Measurements from ENCODE around the gene RAPGEF1.
"Not testable (repeated sequence)": the region's sequence is repeated elsewhere in the genome, so short reads cannot be mapped to it uniquely, and the experiment has no call there.

RAPGEF1 gene

DNA sequence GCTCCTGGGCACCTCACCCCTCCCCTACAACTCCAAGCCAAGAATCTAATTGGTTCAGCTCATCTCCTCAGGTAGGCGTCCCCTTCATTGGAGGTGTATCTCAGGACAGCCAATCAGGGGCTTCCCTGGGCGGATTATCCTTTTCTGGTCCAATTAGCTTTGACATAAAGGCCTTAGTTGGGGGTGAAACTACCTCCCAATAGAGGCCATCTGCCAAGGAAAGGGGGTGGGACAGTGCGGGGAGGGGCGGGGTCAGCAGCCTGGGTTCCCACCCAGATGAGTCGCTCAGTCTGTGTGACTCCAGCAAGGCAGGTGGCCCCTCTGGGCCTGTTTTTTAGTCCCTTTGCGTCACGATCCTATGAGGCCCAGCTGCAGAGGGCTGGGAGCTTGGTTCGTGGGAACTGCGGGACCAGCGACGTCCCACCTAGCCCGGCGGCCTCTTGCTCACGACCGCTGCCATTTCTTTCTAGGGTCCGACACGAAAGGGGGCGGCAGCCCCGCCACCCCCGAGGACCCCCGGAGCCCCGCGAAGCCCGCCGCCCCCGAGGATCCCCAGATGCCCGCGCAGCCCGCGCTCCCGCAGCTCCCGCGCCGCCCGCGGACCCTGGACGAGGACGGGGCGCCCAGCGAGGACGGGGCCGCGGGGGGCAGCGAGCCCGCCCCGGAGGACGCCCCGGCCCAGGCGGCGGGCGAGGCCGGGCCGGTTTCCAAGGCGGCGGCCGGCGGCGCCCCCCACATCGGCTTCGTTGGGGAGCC is 185.6 kb downstream of the RAPGEF1 start:
- no peak for DNase-seq

DNA sequence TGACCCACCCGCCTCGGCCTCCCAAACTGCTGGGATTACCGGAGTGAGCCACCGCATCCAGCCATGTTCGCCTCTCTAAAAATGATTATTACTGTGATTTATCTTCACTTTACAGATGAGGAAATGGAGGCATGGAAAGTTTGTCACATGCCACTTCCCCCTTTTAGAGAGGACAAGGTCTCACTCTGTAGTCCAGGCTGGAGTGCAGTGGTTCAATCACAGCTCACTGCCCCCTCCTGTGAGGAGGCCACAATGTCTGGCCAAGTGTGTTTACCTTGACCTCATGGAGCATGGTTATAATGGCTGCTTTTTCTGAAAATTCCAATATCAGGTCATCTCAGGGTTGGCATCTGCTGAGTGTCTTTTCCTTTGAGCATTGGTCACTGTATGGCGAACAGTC is 187.8 kb downstream of the RAPGEF1 start:
- DNase-seq, result no peak

DNA sequence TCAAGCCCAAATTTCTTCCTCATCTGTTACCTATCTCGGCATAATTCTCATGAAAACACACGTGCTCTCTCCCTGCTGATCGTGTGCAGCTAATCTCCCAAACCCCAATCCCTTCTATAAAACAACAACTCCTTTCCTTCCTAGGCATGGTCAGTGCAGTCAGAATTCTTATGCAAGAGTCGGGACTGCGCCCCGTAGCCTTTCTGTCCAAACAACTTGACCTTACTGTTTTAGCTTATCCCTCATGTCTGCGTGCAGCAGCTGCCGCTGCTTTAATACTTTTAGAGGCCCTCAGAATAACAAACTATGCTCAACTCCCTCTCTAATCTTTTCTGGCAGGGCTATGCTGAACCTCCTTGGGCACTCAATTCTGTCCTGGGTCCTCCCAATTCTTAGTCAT is 189.4 kb downstream of the RAPGEF1 start:
- not testable (repeated sequence) for DNase-seq

DNA sequence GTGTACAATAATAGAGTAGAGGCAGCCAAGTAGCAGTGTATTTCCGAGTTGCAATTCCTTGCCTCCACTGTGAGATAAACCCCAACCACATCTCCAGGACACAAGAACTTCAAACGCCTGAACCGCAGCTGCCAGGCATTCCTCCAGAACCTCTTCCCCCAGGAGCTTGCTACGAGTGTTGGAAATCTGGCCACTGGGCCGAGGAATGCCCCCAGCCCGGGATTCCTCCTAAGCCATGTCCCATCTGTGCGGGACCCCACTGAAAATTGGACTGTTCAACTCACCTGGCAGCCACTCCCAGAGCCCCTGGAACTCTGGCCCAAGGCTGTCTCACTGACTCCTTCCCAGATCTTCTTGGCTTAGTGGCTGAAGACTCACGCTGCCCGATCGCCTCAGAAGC is 190.7 kb downstream of the RAPGEF1 start:
- DNase-seq, result not testable (repeated sequence)

DNA sequence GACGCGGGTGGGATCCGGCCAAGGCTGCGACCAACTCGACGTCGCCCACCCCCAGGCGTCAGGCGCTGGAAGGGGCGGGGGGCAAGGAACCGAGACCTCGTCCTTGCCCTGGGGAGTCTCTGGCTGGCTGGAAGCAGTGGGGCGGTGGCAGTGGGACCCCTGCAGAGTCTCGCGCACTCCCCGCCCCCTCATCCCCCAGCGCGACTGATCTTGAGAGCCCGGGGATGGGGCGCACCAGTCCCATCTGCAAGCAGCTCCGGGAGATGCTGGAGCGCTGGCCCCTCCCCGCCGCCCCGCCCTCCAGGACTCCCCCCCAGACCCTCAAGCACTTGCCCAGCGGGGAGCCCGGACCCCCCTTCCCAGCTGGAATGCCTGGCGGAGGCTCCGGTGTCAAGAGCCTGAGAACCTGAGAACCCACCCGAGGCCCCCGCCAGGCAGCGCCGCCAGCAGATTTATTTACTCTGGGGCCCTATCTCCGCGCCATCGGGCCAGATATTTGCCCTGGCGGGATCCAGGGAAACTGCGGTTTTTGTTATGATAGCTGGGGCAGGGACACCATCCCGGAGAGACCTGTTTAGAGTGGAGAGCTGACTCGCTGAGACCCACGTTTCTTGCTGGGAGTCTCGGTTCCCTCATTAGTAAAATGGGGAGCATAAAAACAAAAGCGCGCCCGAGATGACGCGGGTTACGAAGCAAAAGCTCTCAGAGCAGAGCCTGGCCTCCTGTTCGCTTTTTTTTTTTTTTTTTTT is 193.4 kb downstream of the RAPGEF1 start:
- DNase-seq, result no peak

DNA sequence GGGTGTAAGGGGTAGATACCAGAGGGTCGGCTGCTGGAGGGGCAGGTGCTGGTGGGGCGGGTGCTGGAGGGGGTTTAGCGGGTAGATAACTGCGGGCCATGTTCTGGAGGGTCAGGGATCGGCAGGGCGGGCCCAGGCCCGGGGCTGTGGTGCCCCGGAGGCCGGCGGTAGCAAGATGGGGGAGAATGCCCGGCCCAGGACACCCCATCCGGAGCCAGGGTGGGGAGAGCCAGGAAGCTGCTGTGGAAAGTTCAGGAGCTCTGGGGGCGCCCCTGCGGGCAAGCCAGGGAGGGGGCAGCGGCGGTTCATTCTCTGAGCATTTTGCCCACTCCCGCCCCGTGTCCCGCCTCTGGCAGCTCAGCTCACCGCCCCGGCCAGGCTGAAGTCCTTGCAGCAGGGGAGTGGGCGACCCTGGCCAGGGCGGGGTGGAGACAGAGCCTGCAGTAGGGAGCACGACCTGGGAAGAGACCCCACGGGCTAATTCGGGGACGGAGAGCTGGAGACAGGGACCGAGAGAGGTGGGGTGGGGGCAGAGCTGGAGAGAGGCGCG is 194.0 kb downstream of the RAPGEF1 start:
- DNase-seq, result no peak

DNA sequence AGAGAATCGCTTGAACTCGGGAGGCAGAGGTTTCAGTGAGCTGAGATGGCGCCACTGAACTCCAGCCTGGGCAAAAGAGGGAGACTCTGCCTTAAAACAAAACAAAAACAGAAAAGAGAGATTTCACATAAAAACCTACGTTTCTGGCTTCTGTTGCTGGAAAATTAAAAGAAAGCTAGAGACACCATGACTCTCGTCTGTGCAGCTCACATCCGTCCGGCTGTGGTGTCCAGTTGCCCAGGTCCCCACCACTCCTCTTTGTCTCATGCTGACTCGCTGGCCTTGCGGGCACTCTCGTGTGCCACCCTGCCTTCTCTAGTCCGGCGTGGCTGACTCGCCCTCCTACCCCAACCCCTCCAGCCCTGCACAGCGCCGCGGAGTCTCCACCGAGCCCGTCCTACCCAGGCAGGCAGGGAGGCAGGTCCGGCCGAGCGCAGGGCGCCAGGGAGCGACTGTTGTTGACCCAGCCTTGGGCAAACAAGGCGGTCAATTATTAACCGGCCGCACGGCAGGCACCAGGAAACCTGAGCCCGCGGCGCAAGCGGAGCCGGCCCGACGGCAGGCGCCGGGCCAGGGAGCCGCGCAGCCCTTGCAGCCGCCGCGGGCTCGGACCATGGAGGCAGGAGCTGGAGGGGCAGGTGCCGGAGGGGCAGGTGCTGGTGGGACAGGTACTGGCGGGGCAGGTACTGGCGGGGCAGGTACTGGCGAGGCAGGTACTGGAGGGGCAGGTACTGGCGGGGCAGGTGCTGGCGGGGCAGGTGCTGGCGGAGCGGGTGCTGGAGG is 194.7 kb downstream of the RAPGEF1 start, which contains the start of gene PRRT1B:
Gene PRRT1B (plus strand): TSS at position 521 of the 783 bp plus-strand sequence. CDS start 93 bp downstream, at position 614.
- DNase-seq, result no peak

DNA sequence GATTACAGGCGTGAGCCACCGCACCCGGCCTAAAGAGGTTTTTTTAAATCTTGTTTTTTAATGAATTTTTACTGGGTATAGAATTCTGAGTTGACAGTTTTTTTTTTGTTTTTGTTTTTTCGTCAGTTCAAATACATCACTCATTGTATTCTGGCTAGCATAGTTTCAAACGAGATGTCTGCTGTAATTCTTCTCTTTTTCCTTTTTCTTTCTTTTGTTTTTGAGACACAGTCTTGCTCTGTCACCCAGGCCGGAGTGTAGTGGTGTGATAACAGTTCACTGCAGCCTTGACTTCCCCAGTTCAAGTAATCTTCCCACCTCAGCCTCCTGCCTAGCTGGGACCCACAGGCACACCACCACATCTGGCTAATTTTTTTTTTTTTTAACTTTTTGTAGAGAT is 196.7 kb downstream of the RAPGEF1 start:
- no peak for DNase-seq

DNA sequence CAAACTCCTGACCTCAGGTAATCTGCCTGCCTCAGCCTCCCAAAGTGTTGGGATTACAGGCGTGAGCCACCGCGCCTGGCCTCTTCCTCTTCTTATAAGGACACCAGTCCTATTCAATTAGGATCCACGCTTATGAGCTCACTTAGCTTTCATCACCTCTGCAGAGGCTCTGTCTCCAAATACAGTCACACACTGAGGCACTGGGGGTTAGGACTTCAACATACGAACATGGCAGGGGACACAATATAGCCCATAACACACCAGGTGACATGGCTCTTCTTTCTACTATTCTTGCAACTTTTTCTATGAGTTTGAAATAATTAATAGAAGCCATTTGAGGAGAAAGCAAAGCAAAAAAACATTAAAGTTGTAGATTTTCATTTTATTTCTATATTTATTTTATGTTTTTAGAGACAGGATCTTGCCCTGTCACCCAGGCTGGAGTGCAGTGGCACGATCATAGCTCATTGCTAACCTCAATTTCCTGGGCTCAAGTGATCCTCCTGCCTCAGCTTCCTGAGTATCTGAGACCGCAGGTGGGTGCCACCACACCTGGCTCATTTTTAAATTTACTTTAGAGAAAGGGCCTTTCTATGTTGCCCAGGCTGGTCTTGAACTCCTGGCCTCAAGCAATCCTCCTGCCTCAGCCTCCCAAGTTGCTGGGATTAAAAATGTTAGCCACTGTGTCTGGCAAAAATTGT is 200.5 kb downstream of the RAPGEF1 start:
- no peak for DNase-seq

DNA sequence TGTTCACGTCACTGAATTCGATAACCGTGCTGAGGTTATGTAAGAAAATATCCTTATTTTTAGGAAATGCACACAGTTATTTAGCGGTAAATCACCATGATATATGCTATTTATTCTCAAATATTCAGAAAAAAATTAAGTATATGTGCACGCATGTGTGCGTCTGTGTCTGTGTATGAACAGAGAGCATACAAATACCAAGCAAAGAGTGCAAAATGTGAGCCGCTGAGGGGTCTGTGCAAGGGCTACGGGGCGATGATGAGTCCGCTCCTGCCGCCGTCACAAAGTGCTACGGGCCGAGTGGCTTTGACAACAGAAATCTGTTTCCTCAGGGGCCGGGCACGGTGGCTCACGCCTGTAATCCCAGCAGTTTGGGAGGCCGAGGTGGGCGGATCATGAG is 201.9 kb downstream of the RAPGEF1 start:
- DNase-seq, result no peak

DNA sequence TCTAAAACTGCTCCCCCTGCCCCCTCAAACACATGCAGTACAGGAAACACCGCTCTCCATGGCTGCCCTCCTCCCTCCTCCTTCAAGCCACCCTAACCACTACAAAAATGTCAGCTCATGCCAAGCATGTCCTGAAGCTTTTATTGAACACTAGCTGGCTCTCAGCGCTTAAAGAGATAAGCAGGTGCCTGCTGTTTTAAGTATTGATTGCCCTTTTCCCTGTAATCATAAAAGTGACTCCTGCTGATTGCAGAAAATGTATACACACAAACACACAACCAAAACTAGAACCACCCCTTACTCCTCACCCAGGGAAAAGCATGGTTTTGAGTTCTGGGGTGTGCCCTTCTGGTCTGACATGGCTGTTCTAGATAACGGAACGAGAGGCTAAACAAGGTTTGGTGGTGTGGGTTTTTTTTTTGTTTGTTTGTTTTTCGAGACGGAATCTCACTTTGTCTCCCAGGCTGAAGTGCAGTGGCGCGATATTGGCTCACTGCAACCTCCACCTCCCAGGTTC is 205.1 kb downstream of the RAPGEF1 start:
- DNase-seq, result no peak

DNA sequence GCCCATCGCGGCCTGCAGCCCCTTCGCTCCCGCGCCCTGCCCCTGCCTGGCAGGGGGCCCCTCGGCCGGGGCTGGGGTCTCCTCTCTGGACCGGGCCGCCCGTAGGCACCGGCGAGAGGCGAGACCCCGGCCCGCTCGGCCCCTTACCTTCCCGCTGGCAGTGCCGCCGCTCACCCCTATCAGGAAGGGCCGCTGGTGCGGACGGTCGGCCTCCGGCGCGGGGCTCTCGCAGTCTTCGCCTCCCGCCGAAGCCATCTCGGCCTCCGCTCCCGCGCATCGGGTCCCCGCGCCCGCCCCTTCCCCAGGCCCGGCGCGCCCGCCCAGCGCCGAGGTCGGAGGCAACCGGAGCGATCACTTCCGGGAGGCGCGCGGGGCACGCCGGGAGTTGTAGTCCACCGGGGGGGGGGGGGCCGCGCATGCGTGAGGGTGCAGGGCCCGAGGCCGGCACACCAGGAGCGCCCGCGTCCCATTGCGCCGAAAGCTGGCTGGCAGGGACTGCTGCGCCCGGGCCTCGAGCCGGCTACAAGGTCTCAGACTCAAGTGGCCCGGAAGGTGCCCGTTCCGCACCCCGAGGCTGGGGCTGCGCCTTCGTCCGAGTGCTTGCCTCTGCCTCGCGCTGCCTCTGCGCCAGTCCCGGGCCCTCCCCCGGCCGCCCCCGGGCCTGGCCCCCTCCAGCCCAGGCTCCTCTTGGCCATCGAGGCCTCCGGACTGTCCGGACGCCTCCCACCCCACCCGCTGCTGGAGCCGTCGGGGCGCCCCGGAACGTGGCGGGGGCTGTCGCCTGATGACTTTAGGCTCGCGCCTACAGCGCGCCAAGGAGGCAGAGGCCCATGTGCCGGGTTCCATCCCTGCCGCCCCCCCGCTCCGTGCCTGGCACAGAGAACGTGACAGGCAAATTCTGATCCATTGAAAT is 208.7 kb downstream of the RAPGEF1 start, which contains the start of gene UCK1:
Gene UCK1 (minus strand): TSS at position 344 of the 913 bp plus-strand sequence. CDS start 89 bp downstream, at position 255.
- DNase-seq, result peak; percentile 39

DNA sequence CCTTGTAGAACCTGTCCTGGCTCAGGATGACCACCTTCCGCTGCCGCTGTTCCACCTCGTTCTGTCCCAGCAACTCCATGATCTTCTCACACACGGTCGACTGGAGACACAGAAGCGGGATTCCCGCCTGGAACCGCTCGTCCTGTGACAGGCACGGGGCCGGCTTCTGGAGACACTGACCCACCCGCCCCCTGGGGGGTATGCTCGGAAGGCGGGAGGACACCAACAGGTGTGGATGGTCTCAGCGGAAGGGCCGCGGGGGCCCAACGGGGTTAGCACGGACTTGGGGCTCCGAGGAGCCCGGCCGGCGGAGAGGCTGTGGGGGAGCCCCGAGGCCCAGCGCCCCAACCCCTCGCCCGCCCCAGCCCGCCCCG is 209.3 kb downstream of the RAPGEF1 start:
- no peak for DNase-seq

DNA sequence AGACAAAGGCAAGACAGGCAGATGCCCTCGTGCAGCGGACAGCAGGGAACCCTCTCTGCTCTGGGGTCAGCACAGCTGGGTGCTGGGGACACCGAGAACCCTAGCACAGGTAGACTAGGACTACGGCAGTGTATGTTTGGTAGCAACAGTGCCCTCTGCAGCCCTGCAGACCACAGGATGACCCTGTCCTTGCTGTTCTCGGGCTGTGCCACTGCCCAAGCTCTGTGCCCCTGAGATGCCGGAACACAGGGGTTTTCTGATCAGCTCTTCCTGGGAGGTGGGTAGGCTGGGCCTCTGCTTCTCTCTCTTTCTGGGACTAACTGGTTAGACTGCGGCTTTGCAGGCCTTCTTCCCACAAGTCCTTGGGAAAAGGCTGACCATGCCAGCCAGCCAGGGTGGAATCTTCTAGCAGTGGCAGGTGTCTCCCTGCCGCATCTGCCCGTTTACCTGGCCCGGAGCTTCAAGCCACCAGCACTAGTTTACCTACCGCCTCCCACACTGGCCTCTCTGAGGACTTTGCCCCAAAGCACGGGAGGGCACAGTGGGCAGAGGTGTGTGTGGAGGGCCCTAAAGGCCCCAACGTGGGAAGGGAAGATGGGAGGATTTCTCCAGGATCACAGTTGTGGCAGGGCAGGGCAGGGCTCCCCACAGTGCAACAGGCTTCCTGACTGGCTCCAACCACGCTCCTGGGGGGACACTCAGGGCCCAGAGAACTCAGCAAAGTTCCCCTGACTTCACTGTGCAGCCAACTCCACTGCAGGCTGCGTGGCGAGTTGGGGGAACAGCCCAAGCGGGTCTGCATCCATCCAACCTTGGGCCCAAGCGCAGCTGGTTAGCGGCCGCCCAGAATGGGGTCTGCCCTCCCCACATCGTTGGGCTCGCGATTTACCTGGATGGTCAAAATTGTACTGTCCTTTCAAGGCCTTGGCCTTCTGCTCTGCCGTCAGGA is 210.0 kb downstream of the RAPGEF1 start:
- DNase-seq, result no peak

DNA sequence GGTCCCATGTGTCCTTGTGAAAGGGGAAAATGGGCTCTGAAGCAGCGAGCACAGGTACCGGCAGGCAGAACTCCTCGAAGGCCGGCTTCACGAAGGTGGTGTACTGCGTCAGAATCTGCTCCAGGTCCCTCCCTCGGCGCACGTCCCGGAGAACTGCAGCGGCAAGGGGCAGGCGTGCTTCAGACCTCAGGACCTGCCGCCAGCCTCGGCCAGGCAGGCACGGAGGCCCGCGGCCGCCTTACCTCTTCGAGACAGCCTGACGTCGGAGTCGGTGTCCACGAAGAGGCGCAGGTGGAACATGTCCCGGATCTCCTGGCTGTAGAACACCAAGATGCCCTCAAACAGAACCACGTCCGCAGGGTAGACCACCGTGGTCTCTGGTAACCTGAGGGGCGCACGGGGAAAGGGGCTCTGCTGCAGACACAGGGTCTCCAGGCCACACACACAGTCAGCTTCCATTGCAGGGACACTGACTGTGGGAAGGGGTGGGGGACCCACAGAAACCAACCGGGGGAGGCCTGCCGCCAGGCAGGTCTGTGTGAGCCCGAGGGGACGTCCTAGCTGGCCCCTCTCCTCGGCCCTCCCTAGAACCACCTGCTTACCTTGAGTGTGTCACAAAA is 210.9 kb downstream of the RAPGEF1 start:
- DNase-seq, result no peak

DNA sequence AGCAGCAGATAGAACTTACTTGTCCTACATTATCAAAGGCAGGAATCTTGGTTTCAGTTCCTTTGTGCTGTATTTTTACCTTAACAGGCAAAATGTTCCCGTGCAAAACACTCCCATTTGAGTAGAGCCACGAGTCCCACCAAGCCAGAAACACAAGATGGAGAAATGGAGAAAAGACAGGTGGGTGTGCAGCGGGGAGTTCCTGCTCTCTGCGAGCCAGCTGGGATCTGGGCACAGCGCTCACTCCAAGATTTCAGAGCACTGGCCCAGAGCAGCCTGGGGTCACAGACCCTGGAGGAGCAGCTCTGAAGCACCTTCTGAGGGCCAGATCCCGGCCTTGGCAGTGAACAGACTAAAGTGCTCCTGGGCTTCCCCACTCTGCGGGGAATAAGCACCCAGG is 211.7 kb downstream of the RAPGEF1 start:
- DNase-seq, result no peak
